HepG2 (cell line): Measurements from ENCODE around the gene CAPN9.

Source experiments
- BRCA1 ChIP-seq: sonication (generic); formaldehyde crosslinking; IDR thresholded peaks from 2 replicates; pipeline ENCODE4 v1.4.0; 2020; ENCODE audit warnings: missing genetic modification reagents
- DMTF1 ChIP-seq: sonication (generic); formaldehyde crosslinking; IDR thresholded peaks from 2 replicates; pipeline ENCODE4 v1.4.0; 2020; ENCODE audit warnings: mild to moderate bottlenecking, missing genetic modification reagents
- EZH2 ChIP-seq: conservative IDR thresholded peaks from 2 replicates; pipeline ENCODE4 v1.6.1; 2012; ENCODE audit warnings: mild to moderate bottlenecking, low read depth, low read length, moderate library complexity
- POLR2AphosphoS5 ChIP-seq: IDR thresholded peaks from 2 replicates; pipeline ENCODE4 v1.6.1; 2012; ENCODE audit warnings: low read depth, low read length
- ZNF768 ChIP-seq: sonication (generic); formaldehyde crosslinking; IDR thresholded peaks from 2 replicates; pipeline ENCODE4 v1.4.0; 2020; ENCODE audit warnings: missing genetic modification reagents
- TF ChIP-seq, protein P1 (sequence below): sonication (generic); formaldehyde crosslinking; IDR thresholded peaks from 2 replicates; pipeline ENCODE4 v1.4.0; 2020; ENCODE audit warnings: mild to moderate bottlenecking, missing genetic modification reagents
- TF ChIP-seq, protein P2 (sequence below): sonication (generic); formaldehyde crosslinking; IDR thresholded peaks from 2 replicates; pipeline ENCODE4 v1.5.0; 2020; ENCODE audit warnings: mild to moderate bottlenecking, missing genetic modification reagents, moderate library complexity
- TF ChIP-seq, protein P3 (sequence below): sonication (generic); formaldehyde crosslinking; IDR thresholded peaks from 2 replicates; pipeline ENCODE4 v1.5.0; 2020; ENCODE audit warnings: mild to moderate bottlenecking, missing genetic modification reagents

DNA sequence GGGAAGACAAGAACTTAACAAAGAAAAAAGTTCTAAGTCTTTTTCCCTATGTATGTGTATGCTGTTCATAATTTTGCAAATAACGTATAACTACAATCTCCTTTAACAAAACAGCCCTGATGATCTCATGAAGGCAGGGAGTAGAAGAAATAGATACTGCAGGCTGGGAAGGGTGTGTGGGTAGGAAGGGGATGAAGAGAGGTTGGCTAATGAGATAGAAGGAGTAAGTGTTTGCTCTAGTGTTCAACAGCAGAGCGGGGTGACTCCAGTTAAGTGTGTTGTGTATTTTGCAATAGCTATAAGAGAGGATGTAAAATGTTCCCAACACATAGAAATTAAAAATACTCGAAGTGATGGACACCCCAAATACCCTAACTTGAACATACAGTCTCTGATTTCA is 101.0 kb downstream of the CAPN9 start:
- TF ChIP-seq POLR2AphosphoS5: no peak
- TF ChIP-seq, protein P1, sequence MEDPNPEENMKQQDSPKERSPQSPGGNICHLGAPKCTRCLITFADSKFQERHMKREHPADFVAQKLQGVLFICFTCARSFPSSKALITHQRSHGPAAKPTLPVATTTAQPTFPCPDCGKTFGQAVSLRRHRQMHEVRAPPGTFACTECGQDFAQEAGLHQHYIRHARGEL (CRISPR knock-in tag): no peak
- no peak for TF ChIP-seq BRCA1 (CRISPR knock-in tag)
- TF ChIP-seq ZNF768 (CRISPR knock-in tag): no peak
- no peak for TF ChIP-seq EZH2
- TF ChIP-seq, protein P2, sequence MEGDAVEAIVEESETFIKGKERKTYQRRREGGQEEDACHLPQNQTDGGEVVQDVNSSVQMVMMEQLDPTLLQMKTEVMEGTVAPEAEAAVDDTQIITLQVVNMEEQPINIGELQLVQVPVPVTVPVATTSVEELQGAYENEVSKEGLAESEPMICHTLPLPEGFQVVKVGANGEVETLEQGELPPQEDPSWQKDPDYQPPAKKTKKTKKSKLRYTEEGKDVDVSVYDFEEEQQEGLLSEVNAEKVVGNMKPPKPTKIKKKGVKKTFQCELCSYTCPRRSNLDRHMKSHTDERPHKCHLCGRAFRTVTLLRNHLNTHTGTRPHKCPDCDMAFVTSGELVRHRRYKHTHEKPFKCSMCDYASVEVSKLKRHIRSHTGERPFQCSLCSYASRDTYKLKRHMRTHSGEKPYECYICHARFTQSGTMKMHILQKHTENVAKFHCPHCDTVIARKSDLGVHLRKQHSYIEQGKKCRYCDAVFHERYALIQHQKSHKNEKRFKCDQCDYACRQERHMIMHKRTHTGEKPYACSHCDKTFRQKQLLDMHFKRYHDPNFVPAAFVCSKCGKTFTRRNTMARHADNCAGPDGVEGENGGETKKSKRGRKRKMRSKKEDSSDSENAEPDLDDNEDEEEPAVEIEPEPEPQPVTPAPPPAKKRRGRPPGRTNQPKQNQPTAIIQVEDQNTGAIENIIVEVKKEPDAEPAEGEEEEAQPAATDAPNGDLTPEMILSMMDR (CRISPR knock-in tag): no peak
- TF ChIP-seq, protein P3, sequence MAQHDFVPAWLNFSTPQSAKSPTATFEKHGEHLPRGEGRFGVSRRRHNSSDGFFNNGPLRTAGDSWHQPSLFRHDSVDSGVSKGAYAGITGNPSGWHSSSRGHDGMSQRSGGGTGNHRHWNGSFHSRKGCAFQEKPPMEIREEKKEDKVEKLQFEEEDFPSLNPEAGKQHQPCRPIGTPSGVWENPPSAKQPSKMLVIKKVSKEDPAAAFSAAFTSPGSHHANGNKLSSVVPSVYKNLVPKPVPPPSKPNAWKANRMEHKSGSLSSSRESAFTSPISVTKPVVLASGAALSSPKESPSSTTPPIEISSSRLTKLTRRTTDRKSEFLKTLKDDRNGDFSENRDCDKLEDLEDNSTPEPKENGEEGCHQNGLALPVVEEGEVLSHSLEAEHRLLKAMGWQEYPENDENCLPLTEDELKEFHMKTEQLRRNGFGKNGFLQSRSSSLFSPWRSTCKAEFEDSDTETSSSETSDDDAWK (CRISPR knock-in tag): no peak
- no peak for TF ChIP-seq DMTF1 (CRISPR knock-in tag)
